Measurements from ENCODE around the gene PPIC. TPM values are rescaled to one million over a fixed set of nuclear protein-coding genes. Genes with fewer than 3 reads are reported as not detected.
"Not testable (repeated sequence)": the region's sequence is repeated elsewhere in the genome, so short reads cannot be mapped to it uniquely, and the experiment has no call there.

PPIC gene
- total RNA-seq, 2 donors from 2014 or later: 50.6 to 53.4 TPM

DNA sequence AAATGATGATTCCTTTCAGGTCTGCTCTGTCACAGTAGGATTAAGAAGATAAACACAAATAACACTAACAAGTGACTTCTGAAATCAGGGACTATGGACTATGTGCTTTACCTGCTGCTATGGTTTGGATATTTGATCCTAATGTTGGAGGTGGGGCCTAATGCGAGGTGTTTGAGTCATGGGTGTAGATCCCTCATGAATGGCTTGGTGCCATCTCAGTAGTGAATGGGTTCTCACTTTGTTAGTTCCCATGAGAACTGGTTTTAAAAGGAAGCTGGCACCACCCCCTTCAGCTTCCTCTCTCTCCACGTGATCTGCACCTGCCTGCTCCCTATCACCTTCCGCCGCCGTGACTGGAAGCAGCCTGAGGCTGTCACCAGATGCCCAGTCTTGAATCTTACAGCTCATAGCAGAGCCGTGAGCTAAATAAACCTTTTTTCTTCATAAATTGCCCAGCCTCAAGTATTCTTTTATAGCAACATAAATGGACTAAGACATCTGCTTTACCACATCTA, 3.3 kb downstream of the PPIC start:
- no peak for ATAC-seq
- intact Hi-C loops (cut with DNase I): loop anchor here in 1 of 2 donors (10.0 kb wide), 1 partner anchor 312 kb away; no protein-coding TSS in a partner anchor
- no peak for DNase-seq

DNA sequence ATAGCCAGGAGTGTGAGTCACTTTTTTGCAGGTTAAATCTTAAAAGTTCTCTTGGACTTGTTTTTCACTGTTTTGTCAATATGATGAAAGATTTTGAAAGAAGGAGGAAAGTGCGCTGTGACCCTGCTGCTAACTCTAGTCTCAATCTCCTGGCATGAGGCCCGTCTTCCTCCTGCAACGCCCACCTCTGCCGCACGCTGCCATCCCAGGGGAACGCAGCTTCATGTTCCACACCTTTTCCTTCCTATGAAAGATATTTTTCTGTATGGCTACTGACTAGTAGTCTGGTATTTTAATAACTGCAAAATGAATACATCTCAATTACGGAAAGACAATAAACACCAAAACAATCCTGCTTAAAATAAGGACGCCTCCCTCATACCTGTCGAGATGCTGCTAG, 8.3 kb downstream of the PPIC start:
- intact Hi-C loops (cut with DNase I): no loop called here
- ATAC-seq (no peak), DNase-seq (peak; percentile 56)

DNA sequence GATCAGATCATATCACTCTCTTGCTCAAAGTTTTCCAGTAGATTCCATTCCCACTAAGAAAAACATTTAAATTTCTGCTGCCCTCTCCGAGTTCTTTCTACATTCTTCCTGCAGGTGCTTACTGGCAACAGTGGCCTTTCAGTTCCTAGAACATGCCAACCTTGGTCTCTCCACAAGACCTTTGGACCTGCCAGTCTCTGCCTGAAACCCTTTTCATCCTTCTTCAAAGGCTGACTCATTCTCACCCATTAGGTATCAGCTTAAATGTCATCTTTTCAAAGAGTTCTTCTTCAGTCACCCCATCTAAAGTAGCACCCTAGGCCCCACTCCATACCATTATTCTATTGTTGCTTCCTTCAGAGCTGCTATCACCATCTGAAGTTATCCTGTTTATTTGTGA, 21.8 kb downstream of the PPIC start:
- no peak for DNase-seq
- no peak for ATAC-seq
- intact Hi-C loops (cut with DNase I): no loop called here

DNA sequence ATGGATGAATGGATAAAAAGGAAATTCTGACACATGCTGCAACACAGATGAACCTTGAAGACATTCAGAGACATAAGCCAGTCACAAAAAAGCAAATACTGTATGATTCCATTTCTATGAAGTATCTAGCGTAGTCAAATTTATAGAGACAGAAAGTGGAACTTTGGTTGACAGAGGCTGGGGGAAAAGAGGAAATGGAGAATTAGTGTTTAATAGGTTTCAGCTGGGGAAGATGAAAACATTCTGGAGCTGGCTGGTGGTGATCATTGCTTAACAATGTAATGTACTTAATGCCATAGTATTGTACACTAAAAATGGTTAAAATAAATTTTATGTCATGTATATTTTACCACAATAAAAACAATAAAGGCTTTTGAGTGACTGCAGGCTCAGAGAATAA, 24.2 kb downstream of the PPIC start:
- DNase-seq (no peak), ATAC-seq (no peak)
- intact Hi-C loops (cut with DNase I): no loop called here

DNA sequence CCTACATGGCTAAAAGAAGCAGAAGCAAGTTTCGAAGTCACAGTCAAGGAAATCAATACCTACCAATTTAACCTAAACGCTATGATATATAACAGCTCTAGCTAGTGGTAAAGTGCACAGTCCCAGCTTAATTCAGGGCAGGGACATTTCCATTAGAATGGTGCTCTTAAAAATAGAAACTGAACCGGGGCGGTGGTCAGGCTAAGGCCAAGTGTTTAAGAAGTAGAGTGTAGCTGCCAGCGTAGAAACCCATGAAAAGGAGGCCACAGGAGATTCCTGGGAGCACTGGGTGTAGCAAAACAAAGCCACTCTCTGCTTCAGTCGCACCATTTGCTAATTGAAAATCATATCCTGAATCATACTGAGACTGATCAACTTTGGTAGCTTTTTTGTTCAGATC, 28.8 kb downstream of the PPIC start:
- DNase-seq (no peak), ATAC-seq (no peak)
- intact Hi-C loops (cut with DNase I): no loop called here

DNA sequence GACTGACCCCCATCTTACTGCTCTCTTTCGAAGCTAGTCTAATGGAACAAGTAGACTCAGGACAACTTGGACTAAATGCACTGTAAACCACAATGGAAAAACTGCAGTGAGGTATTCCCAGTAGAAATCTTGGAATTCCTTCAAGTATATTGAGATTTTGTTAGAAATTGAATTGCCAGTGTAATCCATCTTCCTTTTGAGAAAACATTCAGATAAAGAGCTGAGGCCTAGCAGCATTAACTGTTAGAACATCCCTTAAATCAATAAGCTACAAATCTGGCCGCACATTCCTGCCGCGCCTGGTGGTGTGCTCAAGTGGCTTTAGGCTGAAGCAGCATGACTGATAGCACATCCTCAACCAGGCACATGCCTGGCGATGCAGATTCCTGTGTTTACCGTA, 29.3 kb downstream of the PPIC start:
- ATAC-seq (no peak), DNase-seq (no peak)
- intact Hi-C loops (cut with DNase I): no loop called here

DNA sequence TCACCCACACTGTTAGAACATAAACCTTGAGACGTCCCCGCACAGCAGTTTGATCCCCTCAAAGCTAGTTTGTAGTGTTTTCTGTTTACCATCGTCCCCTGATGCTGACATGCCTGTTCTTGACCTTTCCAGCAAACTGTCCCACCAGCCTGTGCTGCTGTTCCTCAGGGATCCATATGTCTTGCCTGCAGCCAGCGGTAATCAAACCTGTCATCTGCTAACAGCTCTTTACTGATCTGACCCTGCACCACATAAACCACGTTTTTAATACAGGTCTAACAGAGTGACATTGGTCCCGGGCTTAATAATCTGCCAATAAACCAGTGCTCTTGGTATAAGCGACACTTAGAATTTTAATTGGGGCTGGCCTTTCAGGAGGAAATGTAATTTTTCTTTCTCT, 34.7 kb downstream of the PPIC start:
- intact Hi-C loops (cut with DNase I): no loop called here
- ATAC-seq (no peak), DNase-seq (no peak)

DNA sequence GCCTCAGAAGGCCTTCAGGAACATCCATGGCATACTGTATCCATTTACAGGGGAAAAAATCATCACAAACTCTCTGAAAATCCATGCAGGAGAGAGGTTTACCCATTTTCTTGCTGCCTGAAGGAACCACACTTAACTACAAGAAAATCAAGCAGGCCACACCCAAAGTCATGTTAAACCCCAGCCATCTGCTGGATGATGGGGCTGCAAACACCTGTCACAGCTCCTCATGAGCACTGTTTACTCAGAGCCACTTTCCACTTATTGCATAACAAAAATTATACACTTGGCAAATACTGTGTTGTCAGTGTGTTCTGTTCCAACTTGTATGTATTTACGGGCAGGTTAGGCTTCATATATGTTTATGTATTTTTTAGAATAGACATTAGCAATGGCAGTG, 35.8 kb downstream of the PPIC start:
- ATAC-seq (no peak), DNase-seq (no peak)
- intact Hi-C loops (cut with DNase I): no loop called here

DNA sequence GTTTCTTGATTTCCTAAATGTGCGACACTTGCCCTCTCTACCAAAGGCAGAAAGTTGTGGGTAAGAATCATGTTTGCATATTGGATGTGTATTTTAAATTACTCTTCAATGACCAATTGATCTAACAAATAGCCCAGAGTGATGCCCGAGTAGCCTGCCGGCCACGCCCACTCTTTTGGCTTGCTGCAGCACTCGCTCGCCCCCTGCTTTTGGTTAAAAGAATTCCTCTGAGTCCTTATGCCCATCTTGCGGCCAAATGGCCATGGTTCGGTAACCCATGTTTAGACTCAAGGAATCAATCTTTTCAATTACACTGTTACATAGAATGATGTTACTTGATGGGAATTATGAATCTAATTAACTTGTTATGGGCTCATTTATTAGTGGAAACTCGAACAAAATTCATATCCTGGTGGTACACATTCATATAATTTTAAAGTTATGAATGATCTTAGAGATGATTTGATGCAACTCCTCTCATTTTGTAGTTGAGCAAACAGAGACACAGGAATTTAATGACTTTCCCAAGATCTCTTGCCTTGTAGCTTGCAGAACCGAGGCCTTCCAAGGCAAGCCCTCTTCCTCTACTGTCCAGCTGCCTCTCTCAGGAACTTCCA, 36.5 kb downstream of the PPIC start:
- DNase-seq: peak; percentile 35
- no peak for ATAC-seq
- intact Hi-C loops (cut with DNase I): no loop called here

DNA sequence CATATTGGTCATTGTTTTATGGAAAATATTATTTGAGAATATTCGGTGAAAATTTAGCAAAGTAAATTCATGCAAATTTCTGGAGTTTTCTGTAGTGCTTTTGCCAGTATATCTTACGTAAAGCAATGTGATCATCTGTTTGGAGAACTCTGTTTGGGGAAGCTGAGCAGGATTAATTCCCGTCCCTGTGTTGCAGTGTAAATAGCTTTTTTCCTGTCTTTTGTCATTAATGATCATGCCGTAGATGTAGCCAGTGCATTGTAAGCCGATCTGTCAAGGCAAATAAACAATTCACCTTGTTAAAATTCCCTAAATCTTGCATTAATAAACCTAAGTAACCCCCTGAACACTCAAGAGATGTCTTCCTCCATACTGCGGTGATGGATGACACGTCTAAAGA, 39.2 kb downstream of the PPIC start:
- ATAC-seq (no peak), DNase-seq (no peak)
- intact Hi-C loops (cut with DNase I): no loop called here

DNA sequence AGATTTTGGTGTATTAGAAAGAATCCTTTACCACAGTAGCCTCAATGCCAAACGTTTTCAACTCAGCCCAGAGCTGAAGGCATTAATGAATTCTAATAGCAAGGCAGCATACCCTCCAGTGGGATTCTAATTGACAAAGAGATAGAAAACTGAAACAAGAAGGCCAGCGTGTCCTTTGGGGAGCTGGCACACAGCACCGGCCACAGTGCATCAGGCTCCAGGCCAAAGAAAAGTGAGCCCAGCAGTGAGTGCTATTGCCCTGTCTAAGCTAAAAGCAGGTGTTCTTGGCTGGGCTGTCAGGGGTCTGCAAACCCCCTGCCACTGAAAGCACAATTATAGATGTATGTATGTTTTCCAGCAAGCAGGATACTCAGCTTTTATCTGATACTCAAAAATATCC, 40.4 kb downstream of the PPIC start:
- no peak for ATAC-seq
- DNase-seq: no peak
- intact Hi-C loops (cut with DNase I): no loop called here

DNA sequence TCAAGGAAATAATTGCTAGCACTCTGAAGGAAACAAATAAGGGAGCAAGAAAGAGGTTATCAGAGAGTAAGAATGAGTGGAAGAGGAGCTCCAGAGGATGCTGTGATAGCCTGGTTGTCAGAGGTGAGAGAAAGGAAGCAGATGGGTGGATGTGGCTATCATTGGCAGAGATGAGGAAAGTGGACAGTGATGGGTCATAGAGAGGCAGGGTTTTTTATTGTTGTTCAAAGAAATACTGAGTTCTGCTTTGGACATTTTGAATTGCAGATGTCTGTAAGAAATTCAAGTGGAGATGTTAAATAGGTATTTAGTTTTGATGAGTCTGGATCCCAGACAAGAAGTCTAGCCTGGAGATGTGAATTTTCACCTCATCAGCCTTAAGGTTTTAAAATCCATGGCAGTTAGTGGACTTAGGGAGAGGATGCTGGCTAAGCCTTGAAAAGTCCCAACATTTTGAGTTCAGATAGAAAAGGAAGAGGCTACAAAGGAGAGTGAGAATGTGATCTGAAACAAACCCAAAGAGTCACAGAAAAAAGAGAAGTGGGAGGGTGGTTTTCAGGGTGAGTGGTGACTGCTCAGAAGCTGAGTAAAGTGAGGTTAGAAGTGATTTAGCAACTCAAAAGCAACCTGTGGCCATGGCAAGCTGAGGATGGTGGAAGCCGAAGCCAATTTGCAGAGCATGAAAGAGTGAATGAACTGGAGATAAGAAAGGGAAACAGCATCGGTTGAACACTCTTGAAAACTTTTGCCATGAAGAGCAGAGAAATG, 50.4 kb downstream of the PPIC start:
- ATAC-seq (no peak), DNase-seq (no peak)
- intact Hi-C loops (cut with DNase I): no loop called here

DNA sequence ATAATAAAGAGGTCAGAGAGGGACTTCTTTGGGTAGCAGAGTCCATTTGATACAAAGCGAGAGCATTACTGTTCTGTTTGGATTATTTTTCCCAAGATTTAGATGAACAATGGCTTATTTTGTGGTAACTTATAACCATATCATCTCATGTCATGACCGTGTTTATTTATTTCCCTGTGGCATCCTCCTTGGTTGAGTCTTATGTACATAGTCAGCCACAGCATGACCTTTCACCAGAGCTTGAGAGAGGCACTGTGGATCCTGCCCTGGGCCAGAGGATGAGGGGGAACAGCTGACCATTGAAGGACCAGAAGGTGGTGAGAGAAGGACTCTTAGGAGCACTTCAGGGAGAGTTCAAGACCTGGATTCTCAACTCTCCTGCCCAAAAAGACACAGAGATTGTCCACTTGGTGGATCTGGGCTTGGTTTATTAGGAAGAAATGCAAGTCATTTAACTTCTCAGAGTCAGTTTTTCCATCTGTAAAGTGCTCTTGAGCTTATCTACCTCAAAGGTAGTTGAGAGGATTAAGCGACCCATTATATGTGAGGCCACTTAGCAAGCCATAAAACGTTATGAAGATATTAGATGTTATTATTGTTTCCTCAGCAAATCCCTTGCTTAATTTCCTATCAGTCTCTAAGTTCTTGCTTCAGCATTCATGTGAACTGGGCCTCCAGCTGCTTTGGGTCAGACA, 51.4 kb downstream of the PPIC start:
- no peak for ATAC-seq
- intact Hi-C loops (cut with DNase I): no loop called here
- DNase-seq: no peak

DNA sequence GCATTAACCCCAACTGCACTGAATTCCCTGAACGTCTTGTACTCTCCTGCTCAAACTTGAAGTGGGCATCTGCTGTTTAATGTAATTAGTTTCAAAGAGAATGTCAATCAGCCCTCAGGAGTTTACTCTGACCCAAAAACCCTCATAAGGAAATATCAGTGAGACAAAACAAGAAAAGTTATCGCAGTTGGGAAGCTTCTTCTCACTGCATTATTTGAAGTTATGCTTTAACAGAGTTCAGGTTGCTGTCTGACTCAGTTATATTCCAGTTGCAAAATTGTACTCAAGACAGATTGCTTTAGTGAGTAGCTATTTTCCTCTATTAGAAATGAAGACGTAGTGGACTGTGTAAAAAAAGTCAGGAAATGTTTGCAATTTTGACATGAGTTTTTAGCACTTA, 52.1 kb downstream of the PPIC start:
- intact Hi-C loops (cut with DNase I): no loop called here
- DNase-seq (no peak), ATAC-seq (no peak)

DNA sequence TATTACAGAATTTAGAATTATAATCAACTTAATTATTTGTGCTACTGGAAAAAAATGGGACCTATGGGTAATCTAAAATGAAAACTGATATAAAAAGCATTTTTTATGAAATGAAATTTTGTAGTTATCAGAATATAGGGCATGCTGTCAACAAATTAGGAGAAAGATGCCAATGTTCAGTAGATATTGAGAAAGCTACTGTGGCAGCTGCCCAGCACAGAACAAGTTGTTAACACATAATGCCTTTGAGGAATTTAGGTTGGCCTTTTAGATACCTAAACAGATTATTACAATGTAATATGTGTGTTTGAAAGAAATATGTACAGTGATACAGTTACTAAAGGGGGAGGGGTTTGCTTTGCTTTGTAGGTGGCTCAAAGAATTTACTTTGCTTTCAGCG, 54.1 kb downstream of the PPIC start:
- no peak for DNase-seq
- intact Hi-C loops (cut with DNase I): no loop called here
- no peak for ATAC-seq

DNA sequence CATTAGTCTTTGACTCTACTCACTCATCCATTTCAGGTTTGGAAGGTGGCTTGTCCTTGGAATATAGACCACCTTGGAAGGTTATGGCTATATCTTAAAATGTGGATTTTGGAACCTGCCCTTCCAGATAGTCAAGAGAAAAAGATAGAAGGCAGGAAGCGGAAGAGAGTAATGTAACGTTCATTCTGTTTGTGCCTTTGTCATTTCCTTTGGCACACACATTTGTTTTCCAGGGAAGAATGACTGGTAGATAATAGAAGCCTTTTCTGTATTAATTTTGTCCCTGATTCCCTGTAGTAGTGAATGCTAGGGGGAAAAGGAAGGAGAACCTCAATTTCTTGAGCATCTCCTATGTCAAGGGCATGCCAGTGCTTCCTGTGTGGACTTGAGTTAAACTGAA, 54.7 kb downstream of the PPIC start:
- intact Hi-C loops (cut with DNase I): no loop called here
- DNase-seq (no peak), ATAC-seq (no peak)

DNA sequence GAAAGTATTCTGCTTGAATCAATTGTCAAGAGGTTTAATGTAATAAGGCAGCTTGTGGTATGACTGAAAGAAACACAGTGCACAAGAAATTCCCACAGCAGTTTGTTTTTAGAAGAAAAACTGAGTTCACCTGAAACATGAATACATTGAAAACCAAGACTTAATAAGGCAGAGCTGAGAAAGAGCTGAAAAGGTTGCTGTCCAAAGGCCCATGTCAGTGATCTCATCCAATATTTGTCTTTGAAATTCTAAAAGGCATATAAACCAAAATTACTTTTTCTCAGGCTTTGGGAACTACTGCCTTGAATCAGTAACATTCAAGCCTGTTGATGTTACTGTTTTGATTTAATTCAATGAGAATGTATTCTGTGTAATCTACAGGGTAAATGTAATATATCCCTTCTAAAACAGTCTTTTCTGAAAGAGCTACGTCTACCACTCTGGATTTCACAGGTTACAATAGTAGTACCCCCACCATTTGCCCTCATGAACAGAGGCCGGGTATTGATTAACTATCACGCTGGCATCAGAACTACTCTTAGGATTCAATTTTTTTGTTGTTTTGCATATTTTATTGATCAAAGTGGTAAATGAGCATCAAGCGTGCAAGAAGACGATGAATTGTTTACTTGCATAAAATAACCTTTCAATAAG, 57.8 kb downstream of the PPIC start:
- DNase-seq (no peak), ATAC-seq (no peak)
- intact Hi-C loops (cut with DNase I): no loop called here

DNA sequence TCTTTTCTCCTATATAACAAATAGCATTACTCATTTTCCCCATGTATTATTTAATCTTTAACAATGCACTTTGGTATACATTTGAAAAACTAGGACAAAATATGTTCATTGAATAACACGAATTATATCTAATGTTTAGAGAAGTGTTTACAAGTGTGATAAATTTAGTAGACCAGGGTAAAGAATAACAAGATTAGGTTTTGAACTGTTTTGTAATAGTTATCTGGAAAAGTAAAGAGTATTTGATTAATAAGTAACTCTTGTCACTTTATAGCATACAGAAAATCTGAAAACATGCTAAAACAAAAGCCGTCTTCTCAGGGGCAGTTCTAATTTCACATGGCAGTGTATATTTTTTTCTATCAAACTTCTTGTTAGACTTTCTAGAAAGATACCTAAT, 58.5 kb downstream of the PPIC start:
- ATAC-seq: no peak
- intact Hi-C loops (cut with DNase I): no loop called here
- DNase-seq: no peak

DNA sequence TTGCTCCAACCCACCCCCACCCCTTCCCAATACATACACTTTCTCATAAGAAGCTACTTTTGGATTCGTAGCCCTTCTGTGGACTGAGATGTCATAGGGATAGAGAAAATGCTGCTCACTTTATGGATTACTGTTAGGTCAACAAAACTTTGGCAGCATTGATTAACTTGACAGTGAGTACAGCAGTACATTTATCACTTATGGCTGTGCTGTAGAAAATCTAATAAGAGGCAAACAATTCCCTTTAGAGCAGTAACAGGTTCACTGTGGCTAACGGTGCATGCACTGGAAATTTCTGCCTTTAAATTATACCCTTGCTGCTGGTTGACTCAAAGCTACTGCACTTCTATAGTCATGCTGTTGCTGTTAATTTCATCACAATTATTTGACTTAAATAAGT, 59.2 kb downstream of the PPIC start:
- no peak for ATAC-seq
- intact Hi-C loops (cut with DNase I): no loop called here

DNA sequence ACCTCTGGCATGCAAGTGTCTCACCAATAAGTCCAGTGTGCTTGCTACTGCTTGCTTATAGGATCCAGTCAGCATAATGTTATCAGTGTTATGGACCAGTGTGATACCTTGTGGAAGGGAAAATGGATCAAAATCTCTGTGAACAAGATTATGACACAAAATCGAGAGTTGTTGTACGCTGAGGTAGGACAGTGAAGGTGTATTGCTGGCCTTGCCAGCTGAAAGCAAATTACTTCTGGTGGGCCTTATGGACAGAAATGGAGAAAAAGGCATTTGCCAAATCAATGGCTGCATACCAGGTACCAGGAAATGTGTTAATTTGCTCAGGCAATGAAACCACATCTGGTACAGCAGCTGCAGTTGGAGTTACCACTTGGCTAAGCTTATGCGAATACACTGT, 62.3 kb downstream of the PPIC start:
- intact Hi-C loops (cut with DNase I); DNase-seq; ATAC-seq: not testable (repeated sequence)

More for the DNA sequence above, 59.2 kb downstream of the PPIC start:
- DNase-seq: no peak

Data from left cardiac atrium (tissue), 4 donors.